D721Med (cell line): Measurements from ENCODE around the gene MITF.

Experiments used
- DNase-seq: peaks from one replicate; pipeline ENCODE4 v3.0.0; 2011; ENCODE audit warnings: low spot score; ENCODE audit not compliant: insufficient read length
- FAIRE-seq: peaks from 2 replicates; lab custom pipeline; 2011; peaks lifted over from hg19 to GRCh38; lab: Jason Lieb, UNC
- TF ChIP-seq, protein P1 (sequence below): IDR thresholded peaks from 2 replicates; pipeline ENCODE4 v1.5.1; 2012; ENCODE audit warnings: mild to moderate bottlenecking, control low read depth; ENCODE audit not compliant: insufficient read depth; ENCODE audit errors: missing control alignments

MITF gene

DNA sequence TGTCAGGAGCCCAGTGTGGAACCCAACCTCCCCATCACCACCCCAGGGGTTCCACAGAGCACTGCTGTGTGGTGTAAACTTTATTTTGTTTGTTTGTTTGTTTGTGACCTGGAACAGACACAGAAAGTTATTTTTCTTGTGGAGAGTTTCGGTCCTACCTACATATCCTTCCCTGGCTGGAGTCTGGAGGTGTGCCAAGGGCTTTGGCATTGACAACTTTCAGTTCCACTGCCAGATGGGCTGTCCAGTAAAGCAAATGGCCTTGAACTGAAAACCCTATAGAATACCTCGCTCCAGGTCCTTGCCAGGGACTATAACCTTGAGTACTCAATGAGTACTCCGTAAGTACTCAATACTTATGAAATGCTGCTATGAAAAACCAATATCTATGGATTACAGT lies 103.5 kb downstream of the MITF start:
- FAIRE-seq (no peak), DNase-seq (no peak)
- TF ChIP-seq, protein P1, sequence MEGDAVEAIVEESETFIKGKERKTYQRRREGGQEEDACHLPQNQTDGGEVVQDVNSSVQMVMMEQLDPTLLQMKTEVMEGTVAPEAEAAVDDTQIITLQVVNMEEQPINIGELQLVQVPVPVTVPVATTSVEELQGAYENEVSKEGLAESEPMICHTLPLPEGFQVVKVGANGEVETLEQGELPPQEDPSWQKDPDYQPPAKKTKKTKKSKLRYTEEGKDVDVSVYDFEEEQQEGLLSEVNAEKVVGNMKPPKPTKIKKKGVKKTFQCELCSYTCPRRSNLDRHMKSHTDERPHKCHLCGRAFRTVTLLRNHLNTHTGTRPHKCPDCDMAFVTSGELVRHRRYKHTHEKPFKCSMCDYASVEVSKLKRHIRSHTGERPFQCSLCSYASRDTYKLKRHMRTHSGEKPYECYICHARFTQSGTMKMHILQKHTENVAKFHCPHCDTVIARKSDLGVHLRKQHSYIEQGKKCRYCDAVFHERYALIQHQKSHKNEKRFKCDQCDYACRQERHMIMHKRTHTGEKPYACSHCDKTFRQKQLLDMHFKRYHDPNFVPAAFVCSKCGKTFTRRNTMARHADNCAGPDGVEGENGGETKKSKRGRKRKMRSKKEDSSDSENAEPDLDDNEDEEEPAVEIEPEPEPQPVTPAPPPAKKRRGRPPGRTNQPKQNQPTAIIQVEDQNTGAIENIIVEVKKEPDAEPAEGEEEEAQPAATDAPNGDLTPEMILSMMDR: no peak

DNA sequence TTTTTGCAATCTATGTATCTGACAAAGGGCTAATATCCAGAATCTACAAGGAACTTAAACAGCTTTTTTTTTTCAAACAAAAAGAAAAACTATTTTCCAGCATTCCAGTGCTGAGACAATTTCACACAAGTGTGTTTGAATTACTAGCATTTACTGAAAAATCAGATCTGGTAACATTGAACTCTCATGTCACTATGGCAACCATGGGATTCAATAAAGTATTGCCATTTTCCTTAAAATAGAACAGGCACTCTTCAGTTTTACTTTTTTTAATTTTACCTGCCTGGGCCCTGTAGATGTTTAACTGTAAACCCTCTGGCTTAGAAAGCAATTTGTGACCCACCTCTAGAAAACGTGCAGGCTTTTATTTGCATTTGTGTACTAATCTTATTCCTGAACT lies 105.4 kb downstream of the MITF start:
- TF ChIP-seq, protein P1: no peak
- FAIRE-seq: no peak

DNA sequence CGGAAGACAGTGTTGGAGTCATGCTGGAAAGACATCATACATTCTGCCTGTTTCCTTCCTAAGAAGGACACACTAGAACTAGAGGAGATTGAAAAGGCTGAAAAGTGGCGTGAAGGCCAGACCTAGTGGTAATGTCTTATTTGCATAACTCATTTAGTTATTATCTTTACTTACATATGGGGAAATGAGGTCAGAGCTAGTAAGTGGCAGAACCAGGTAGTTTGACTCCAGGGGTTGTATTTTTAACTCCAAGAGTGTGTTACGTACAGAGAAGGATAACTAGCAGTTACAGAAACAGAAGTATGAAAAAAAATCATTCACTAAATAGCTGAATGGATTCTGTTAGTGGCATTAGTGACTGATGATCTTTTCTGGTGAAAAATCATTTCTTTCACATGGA lies 108.0 kb downstream of the MITF start:
- TF ChIP-seq, protein P1: no peak
- FAIRE-seq: no peak
- DNase-seq: no peak

More for the DNA sequence above, 105.4 kb downstream of the MITF start:
- DNase-seq: no peak

DNA sequence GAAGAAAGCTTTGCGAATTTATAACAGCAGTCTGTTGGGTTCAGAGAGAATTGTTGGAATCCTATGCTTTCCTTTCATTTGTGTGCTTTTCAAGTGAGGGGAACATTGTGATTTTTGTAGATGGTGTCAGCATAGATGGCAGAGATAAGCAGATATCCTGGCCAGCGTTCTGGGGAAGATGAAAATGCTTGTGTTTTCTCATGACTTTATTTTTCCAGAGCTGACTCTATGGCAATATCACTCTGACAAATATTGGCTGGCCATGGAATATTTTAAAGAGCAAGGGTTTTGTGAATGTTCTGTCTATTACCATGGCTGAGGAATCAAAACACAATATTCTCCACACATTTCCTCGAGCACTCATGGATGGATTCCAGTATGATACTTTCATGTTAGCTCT lies 108.8 kb downstream of the MITF start:
- FAIRE-seq (no peak), DNase-seq (no peak)
- TF ChIP-seq, protein P1: no peak

DNA sequence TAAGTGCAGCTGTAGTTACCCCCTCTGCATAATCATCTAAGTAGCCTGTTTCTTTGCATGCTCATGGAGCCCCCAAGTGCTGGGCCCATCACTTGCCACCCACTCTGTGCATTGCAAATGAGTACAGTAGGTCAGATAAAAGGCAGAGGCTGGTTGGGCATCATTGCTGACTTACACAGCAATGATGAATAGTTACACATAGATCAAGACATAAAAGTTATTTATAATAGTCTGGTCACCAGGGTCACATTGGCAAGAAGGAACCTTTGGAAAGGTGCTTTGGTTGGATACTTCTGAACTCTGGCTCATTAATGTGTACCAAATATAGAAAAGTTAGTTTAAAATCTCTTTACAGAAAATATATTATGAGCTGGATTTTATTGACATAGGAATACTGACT lies 111.6 kb downstream of the MITF start:
- DNase-seq (no peak), FAIRE-seq (no peak)
- TF ChIP-seq, protein P1: no peak

DNA sequence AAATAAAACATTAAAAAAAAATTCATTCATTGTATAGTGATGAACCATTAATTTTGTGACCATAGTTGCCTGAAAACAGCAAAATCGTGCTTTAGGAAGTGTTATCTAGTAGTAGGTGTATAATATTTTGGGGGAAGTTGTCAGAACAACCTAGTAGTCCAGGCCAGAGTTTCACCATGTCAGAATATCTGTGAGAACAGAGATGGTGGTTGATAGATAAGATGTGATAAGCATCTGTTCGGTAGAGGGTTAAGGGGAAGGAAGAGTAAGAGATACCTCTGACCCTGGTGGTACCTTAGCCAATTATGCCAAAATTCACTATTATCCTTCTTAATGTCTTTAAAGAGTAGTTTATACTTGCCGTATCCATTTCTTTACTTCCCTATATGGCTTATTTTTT lies 113.8 kb downstream of the MITF start:
- TF ChIP-seq, protein P1: no peak
- no peak for FAIRE-seq
- DNase-seq: no peak

DNA sequence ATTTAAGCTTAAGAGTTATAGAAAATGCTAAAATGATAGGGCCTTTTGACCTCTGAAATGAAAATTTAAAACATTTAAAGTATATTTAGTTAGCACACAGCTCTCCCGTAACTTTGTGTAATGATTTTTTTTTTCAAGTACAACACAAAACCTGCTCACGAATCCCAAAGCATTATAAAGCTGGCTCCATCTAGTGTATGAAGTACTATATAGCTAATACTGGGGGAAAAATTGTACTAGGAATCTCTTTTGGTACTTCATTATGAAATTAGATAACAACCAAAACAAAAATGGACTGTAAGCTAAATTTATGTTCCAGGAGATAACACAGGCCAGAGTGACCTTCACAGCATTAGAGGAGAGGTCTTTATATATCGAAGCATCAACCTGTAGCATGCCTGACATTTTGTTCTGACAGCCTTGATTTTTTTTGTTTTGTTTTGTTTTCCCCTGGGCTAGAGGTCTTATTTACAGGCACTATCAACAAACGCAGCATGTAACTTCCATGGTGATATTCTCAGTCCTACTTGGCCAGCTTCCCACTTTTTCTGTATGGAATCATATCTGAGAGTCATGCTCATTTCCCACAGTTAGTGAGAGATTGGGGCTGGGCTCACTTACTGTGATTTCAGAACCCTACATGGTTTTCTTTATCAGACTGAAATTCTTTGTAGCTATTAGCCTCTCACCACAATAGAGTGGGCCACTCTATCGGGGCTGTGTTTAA lies 116.3 kb downstream of the MITF start:
- no peak for DNase-seq
- TF ChIP-seq, protein P1: peak; percentile 56

More for the DNA sequence above, 116.3 kb downstream of the MITF start:
- no peak for FAIRE-seq
